Adrenal gland (tissue), 5 donors: ENCODE results near the gene ANTKMT.

Experiments used
- CTCF ChIP-seq, 6 experiments: fragments of 450-650 bp in 4 of 6; fragments of 200-600 bp in 2 of 6; sonication (generic) in 1 of 6; IDR thresholded peaks; 1 replicate in 5 of 6; 2 replicates in 1 of 6; pipeline versions ENCODE4 v1.5.1 to v1.8.0; 2016 to 2021; ENCODE audit warnings: antibody characterized with exemption in 6 of 6, mild to moderate bottlenecking in 2 of 6, moderate library complexity in 1 of 6
- POLR2A ChIP-seq, 2 donors: fragments of 450-650 bp; IDR thresholded peaks; one replicate each; pipeline ENCODE4 v1.6.1; 2017; ENCODE audit warnings: antibody characterized with exemption in 2 of 2, mild to moderate bottlenecking in 2 of 2, moderate library complexity in 1 of 2
- donor health status: DM: no; HTN: no; CAD: no.

- TF ChIP-seq CTCF (IDR thresholded peaks at IDR 0.05) (no peak), POLR2A (IDR thresholded peaks at IDR 0.05) (no peak)
Measured at GRCh38 chr16:751152-752006, 30.4 kb downstream of the ANTKMT start.
